Upper lobe of left lung (tissue), 6 donors: ENCODE data around the gene PRKCH. TPM values are rescaled to one million over a fixed set of nuclear protein-coding genes. Genes with fewer than 3 reads are reported as not detected.

Experiments
- ATAC-seq, 2 donors: fragments of 200-7000 bp; cut with Tn5 transposase; one replicate each; pipeline ENCODE4 v1.9.1; 2022; ENCODE audit warnings: mild to moderate bottlenecking in 2 of 2, moderate library complexity in 2 of 2; ENCODE audit not compliant: low FRiP score in 2 of 2
- DNase-seq, 2 donors: peaks; one replicate each; pipeline ENCODE4 v3.0.0-alpha.2; 2019 to 2020
- H3K27ac ChIP-seq, 4 donors: fragments of 200-600 bp; sonication (generic); one replicate each; pipeline ENCODE4 v1.5.1; 2016 to 2019
- H3K27me3 ChIP-seq, 4 donors: fragments of 200-600 bp; sonication (generic); one replicate each; pipeline ENCODE4 v1.5.1; 2017 to 2019
- H3K36me3 ChIP-seq, 4 donors: fragments of 200-600 bp; sonication (generic); one replicate each; pipeline ENCODE4 v1.5.1; 2016 to 2019
- H3K4me1 ChIP-seq, 4 donors: fragments of 200-600 bp; sonication (generic); one replicate each; pipeline ENCODE4 v1.5.1; 2018 to 2019
- H3K4me3 ChIP-seq, 4 donors: fragments of 200-600 bp; sonication (generic); one replicate each; pipeline ENCODE4 v1.5.1; 2017 to 2019; ENCODE audit warnings: mild to moderate bottlenecking in 2 of 4, moderate library complexity in 1 of 4
- H3K9me3 ChIP-seq, 4 donors: fragments of 200-600 bp; sonication (generic); one replicate each; pipeline ENCODE4 v1.5.1; 2018 to 2019
- CTCF ChIP-seq, 6 experiments: fragments of 450-650 bp in 4 of 6; fragments of 200-600 bp in 2 of 6; sonication (generic) in 2 of 6; IDR thresholded peaks; one replicate each; pipeline ENCODE4 v1.5.1; 2016 to 2019; ENCODE audit warnings: antibody characterized with exemption in 6 of 6
- EP300 ChIP-seq, 4 donors: sonication (generic); formaldehyde crosslinking; IDR thresholded peaks; one replicate each; pipeline ENCODE4 v1.5.1; 2017; ENCODE audit warnings: antibody characterized with exemption in 4 of 4, control low read depth in 2 of 4
- POLR2A ChIP-seq, 4 donors: fragments of 450-650 bp; IDR thresholded peaks; one replicate each; pipeline ENCODE4 v1.5.1; 2016 to 2017; ENCODE audit warnings: antibody characterized with exemption in 4 of 4, mild to moderate bottlenecking in 2 of 4
- POLR2AphosphoS5 ChIP-seq, 2 donors: sonication (generic); formaldehyde crosslinking; IDR thresholded peaks; one replicate each; pipeline ENCODE4 v1.5.1; 2017; ENCODE audit warnings: antibody characterized with exemption in 2 of 2
- WGBS, 2 donors: methylation state at CpG; one replicate each; pipeline ENCODE4 v1.1.5; 2017 to 2018; 5-methylcytosine and 5-hydroxymethylcytosine counted together
- total RNA-seq, 6 donors: library from RNA; depleted of rRNA in 4 of 6; stranded (reverse); fragments of >200 nt in 4 of 6; gene quantifications; one replicate each; pipeline versions ENCODE4 v1.1.0 to v1.2.1, GENCODE V29; 2016 to 2021
- donor health status: DM: no; HTN: no; CAD: no; lungs with moderate emphysema.
- donor health status: DM: no; HTN: yes; CAD: no; lungs with severe emphysema.

Gene PRKCH
- total RNA-seq, 6 donors from 2014 or later, result 54.0 to 102 (median 76.6) TPM

- peak overlapping the region; percentile 69 to 93 (median 91) for H3K27ac ChIP-seq
- H3K27me3 ChIP-seq, result no peaks in the 10 kb centered on the region
- peak overlapping the region in 2 of 4 donors; percentile 2 to 6 for H3K4me3 ChIP-seq
- ATAC-seq (peak; percentile 42 to 80), DNase-seq (peak in 1 of 2 donors; percentile 85)
- H3K4me1 ChIP-seq, result peaks cover 7 to 27% (median 23%) of the 10 kb centered on the region in 4 donors
- 13 to 24% methylated on average over 4 of the region's 4 CpGs for WGBS, 2 donors
- no peak for TF ChIP-seq CTCF (IDR thresholded peaks at IDR 0.05)
- TF ChIP-seq POLR2AphosphoS5 (IDR thresholded peaks at IDR 0.05), result peak; percentile 92 to 94
- peak; percentile 69 to 99 (median 86) for TF ChIP-seq EP300 (IDR thresholded peaks at IDR 0.05)
- TF ChIP-seq POLR2A (IDR thresholded peaks at IDR 0.05), result peak in 2 of 4 donors; percentile 23 to 31
- H3K36me3 ChIP-seq, result no peaks in the 10 kb centered on the region
- H3K9me3 ChIP-seq, result no peaks in the 10 kb centered on the region
Measured at GRCh38 chr14:61326847-61327246, 5.5 kb downstream of the PRKCH start.

DNA sequence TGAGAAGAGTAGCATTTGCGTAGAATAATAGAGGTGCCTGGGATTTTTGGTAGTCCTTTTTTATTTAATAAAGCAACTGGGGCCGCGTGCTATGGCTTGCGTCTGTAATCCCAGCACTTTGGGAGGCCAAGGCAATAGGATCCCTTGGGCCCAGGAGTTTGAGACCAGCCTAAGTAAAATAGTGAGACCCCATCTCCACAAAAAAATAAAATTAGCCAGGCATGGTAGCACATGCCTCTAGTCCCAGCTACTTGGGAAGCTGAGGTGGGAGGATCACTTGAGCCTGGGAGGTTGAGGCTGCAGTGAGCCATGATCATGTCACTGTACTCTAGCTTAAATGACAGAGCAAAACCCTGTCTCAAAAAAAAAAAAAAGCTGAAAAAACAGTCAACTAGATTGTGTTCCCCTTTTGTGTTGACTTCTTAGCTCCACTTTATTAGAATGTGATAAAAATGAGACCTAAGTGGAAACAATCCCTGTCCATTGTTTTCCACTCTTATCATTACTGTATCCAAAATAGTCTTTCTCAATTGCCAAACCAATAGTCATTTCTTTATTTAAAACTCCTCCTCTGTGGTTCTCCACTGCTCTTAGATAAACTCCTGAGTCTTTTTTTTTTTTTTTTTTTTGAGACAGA is 7.4 kb downstream of the PRKCH start:
- Histone ChIP-seq H3K36me3 (no peaks in the 10 kb centered on the region), H3K27me3 (no peaks in the 10 kb centered on the region), H3K9me3 (no peaks in the 10 kb centered on the region), H3K4me3 (no peak overlapping the region), H3K4me1 (peaks cover 7 to 36% (median 24%) of the 10 kb centered on the region in 4 donors), H3K27ac (peak overlapping the region; percentile 55 to 93 (median 74))
- no peak for TF ChIP-seq POLR2A (IDR thresholded peaks at IDR 0.05)
- TF ChIP-seq CTCF (IDR thresholded peaks at IDR 0.05), result no peak
- no peak for TF ChIP-seq EP300 (IDR thresholded peaks at IDR 0.05)
- no peak for TF ChIP-seq POLR2AphosphoS5 (IDR thresholded peaks at IDR 0.05)
- ATAC-seq (no peak), DNase-seq (no peak)
- WGBS, 2 donors, result 79 to 87% methylated on average over 4 of the region's 4 CpGs

- TF ChIP-seq CTCF (IDR thresholded peaks at IDR 0.05), result no peak
- TF ChIP-seq EP300 (IDR thresholded peaks at IDR 0.05), result no peak
- Histone ChIP-seq H3K4me3 (no peak overlapping the region), H3K9me3 (no peaks in the 10 kb centered on the region), H3K4me1 (peaks cover 7 to 36% (median 29%) of the 10 kb centered on the region in 4 donors), H3K27ac (peak overlapping the region; percentile 35 to 93 (median 74)), H3K27me3 (no peaks in the 10 kb centered on the region), H3K36me3 (no peaks in the 10 kb centered on the region)
- ATAC-seq (peak in 1 of 2 donors; percentile 73), DNase-seq (no peak)
- 80 to 92% methylated on average over 8 of the region's 8 CpGs for WGBS, 2 donors
Measured at GRCh38 chr14:61329478-61330051, 8.2 kb downstream of the PRKCH start.

DNA sequence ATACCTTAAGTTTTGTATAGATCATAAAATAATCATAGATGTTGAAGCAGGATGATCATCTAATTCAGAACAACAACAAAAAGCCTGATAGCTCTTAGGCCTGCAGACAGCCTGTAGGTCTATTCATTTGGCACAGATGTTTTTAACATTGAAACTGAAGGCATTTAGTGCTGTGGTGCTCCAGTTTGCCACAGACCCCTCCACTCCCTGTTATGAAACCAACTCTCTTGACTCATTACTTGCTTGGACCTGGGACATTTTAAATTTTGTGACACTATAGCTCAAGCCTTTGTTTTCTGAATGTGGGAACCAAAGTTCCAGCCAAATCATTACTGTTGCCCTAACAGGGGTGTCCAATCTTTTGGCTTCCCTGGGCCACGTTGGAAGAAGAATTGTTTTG is 9.1 kb downstream of the PRKCH start:
- no peaks in the 10 kb centered on the region for H3K27me3 ChIP-seq
- H3K27ac ChIP-seq, result peak overlapping the region in 1 of 4 donors; percentile 93
- H3K4me1 ChIP-seq, result peaks cover 8 to 37% (median 34%) of the 10 kb centered on the region in 4 donors
- TF ChIP-seq EP300 (IDR thresholded peaks at IDR 0.05) (no peak), POLR2A (IDR thresholded peaks at IDR 0.05) (no peak), CTCF (IDR thresholded peaks at IDR 0.05) (no peak), POLR2AphosphoS5 (IDR thresholded peaks at IDR 0.05) (no peak)
- no peak overlapping the region for H3K4me3 ChIP-seq
- no peaks in the 10 kb centered on the region for H3K36me3 ChIP-seq
- no peak for DNase-seq
- H3K9me3 ChIP-seq, result no peaks in the 10 kb centered on the region
- no peak for ATAC-seq
- WGBS, 2 donors, result 81 to 93% methylated on average over 1 of the region's 1 CpG
